OCI-LY3 (cell line): ENCODE results near the gene UBQLN1.

Experiments used
- H2AFZ ChIP-seq: fragments of 200-600, 300-600 bp; shearing (Covaris generic); 2 replicates; pipeline ENCODE4 v1.6.0; 2014; ENCODE audit warnings: antibody characterized with exemption, low read depth, low read length
- H3K27ac ChIP-seq: fragments of 200-600, 300-600 bp; sonication (generic); 2 replicates; pipeline ENCODE4 v1.5.1; 2014; ENCODE audit warnings: mild to moderate bottlenecking, low read length, moderate library complexity, mixed read lengths
- H3K27me3 ChIP-seq: fragments of 200-600, 300-600 bp; sonication (generic); 2 replicates; pipeline ENCODE4 v1.6.1; 2014; ENCODE audit warnings: low read depth, low read length, mixed read lengths
- H3K36me3 ChIP-seq: fragments of 200-600, 300-600 bp; sonication (generic); replicated peaks from 2 replicates; pipeline ENCODE3; 2014; ENCODE audit warnings: low read depth, low read length, mixed read lengths
- H3K4me1 ChIP-seq: fragments of 300-600, 200-600 bp; sonication (generic); 2 replicates; pipeline ENCODE4 v1.6.1; 2014; ENCODE audit warnings: low read length, mixed read lengths
- H3K4me2 ChIP-seq: fragments of 200-600, 300-600 bp; sonication (generic); 2 replicates; pipeline ENCODE4 v1.6.1; 2014; ENCODE audit warnings: low read length, mixed read lengths
- H3K4me3 ChIP-seq: fragments of 300-600, 200-600 bp; sonication (generic); 2 replicates; pipeline ENCODE4 v1.5.1; 2014; ENCODE audit warnings: antibody characterized with exemption, mild to moderate bottlenecking, low read length, moderate library complexity
- H3K79me2 ChIP-seq: fragments of 300-600, 200-600 bp; shearing (Covaris generic); 2 replicates; pipeline ENCODE4 v1.6.1; 2014; ENCODE audit warnings: mild to moderate bottlenecking, low read length, mixed read lengths
- H3K9ac ChIP-seq: fragments of 300-600, 200-600 bp; shearing (Covaris generic); 2 replicates; pipeline ENCODE4 v1.6.0; 2014; ENCODE audit warnings: mild to moderate bottlenecking, low read length, moderate library complexity
- H3K9me3 ChIP-seq: fragments of 200-600, 300-600 bp; shearing (Covaris generic); 2 replicates; pipeline ENCODE4 v1.6.1; 2014; ENCODE audit warnings: low read length, mixed read lengths; ENCODE audit not compliant: insufficient read depth
- H4K20me1 ChIP-seq: fragments of 200-600, 300-600 bp; sonication (generic); 2 replicates; pipeline ENCODE4 v1.6.1; 2016; ENCODE audit warnings: low read length, mixed read lengths; ENCODE audit not compliant: insufficient read depth
- CTCF ChIP-seq: fragments of 200-600, 300-600 bp; sonication (generic); IDR thresholded peaks from 2 replicates; pipeline ENCODE4 v1.5.1; 2014; ENCODE audit warnings: antibody characterized with exemption, low read length, low read depth
- EZH2phosphoT487 ChIP-seq: fragments of 200-600 bp; shearing (Covaris generic); IDR thresholded peaks from 2 replicates; pipeline ENCODE4 v1.6.1; 2018; ENCODE audit warnings: antibody characterized with exemption, mixed run types, low read depth

Gene UBQLN1

GRCh38 chr9:83688921-83689320 lies 18.8 kb downstream of the UBQLN1 start:
- H3K4me1 ChIP-seq, result no peaks in the 10 kb centered on the region
- no peak overlapping the region for H3K4me2 ChIP-seq
- H3K79me2 ChIP-seq, result peaks cover 100% of the 10 kb centered on the region
- TF ChIP-seq EZH2phosphoT487, result no peak
- TF ChIP-seq CTCF, result no peak
- H3K9me3 ChIP-seq, result no peaks in the 10 kb centered on the region
- no peak overlapping the region for H3K27ac ChIP-seq
- peaks cover 82% of the 10 kb centered on the region for H4K20me1 ChIP-seq
- peaks cover 3% of the 10 kb centered on the region for H3K36me3 ChIP-seq
- H2AFZ ChIP-seq, result no peak overlapping the region
- H3K9ac ChIP-seq, result no peak overlapping the region
- no peak overlapping the region for H3K4me3 ChIP-seq
- no peaks in the 10 kb centered on the region for H3K27me3 ChIP-seq

GRCh38 chr9:83681490-83681889 lies 26.3 kb downstream of the UBQLN1 start:
- TF ChIP-seq CTCF (no peak), EZH2phosphoT487 (no peak)
- no peaks in the 10 kb centered on the region for H3K4me1 ChIP-seq
- H3K9me3 ChIP-seq, result no peaks in the 10 kb centered on the region
- peaks cover 39% of the 10 kb centered on the region for H3K36me3 ChIP-seq
- H3K4me3 ChIP-seq, result no peak overlapping the region
- no peak overlapping the region for H2AFZ ChIP-seq
- no peak overlapping the region for H3K27ac ChIP-seq
- peaks cover 83% of the 10 kb centered on the region for H3K79me2 ChIP-seq
- H3K4me2 ChIP-seq, result no peak overlapping the region
- no peaks in the 10 kb centered on the region for H3K27me3 ChIP-seq
- H4K20me1 ChIP-seq, result peaks cover 36% of the 10 kb centered on the region
- no peak overlapping the region for H3K9ac ChIP-seq

GRCh38 chr9:83680233-83680632 lies 27.5 kb downstream of the UBQLN1 start:
- no peaks in the 10 kb centered on the region for H3K27me3 ChIP-seq
- no peak overlapping the region for H2AFZ ChIP-seq
- H3K9me3 ChIP-seq, result no peaks in the 10 kb centered on the region
- no peak overlapping the region for H3K27ac ChIP-seq
- no peak overlapping the region for H3K4me2 ChIP-seq
- no peaks in the 10 kb centered on the region for H3K4me1 ChIP-seq
- TF ChIP-seq CTCF (no peak), EZH2phosphoT487 (no peak)
- no peak overlapping the region for H3K9ac ChIP-seq
- H3K4me3 ChIP-seq, result no peak overlapping the region
- H3K79me2 ChIP-seq, result peaks cover 77% of the 10 kb centered on the region
- peaks cover 44% of the 10 kb centered on the region for H3K36me3 ChIP-seq
- peaks cover 31% of the 10 kb centered on the region for H4K20me1 ChIP-seq

GRCh38 chr9:83677596-83677995 lies 30.2 kb downstream of the UBQLN1 start:
- Histone ChIP-seq H3K4me2 (no peak overlapping the region), H3K27ac (no peak overlapping the region), H3K4me3 (no peak overlapping the region), H3K9me3 (no peaks in the 10 kb centered on the region), H3K9ac (no peak overlapping the region), H3K79me2 (peaks cover 68% of the 10 kb centered on the region), H3K4me1 (no peaks in the 10 kb centered on the region), H2AFZ (no peak overlapping the region), H3K27me3 (no peaks in the 10 kb centered on the region), H4K20me1 (peaks cover 22% of the 10 kb centered on the region), H3K36me3 (peaks cover 52% of the 10 kb centered on the region)
- TF ChIP-seq EZH2phosphoT487, result no peak
- no peak for TF ChIP-seq CTCF
